Mesenchymal stem cell (in vitro differentiated cells and primary cell): Measurements from ENCODE around the gene TRIO.

Experiments used
- DNase-seq: peaks from one replicate; pipeline ENCODE4 v3.0.0-alpha.2; 2013
- H2AFZ ChIP-seq: one replicate; pipeline ENCODE4 v1.6.1; 2013; ENCODE audit warnings: low read depth, mild to moderate bottlenecking, control low read depth, inconsistent platforms, low read length, moderate library complexity
- H2AK5ac ChIP-seq: 2 replicates; pipeline ENCODE4 v1.6.1; 2013; ENCODE audit warnings: low read length, moderate library complexity, mild to moderate bottlenecking, inconsistent platforms; ENCODE audit not compliant: severe bottlenecking
- H2BK120ac ChIP-seq: one replicate; pipeline ENCODE4 v1.6.1; 2013; ENCODE audit warnings: low read depth, mild to moderate bottlenecking, inconsistent platforms, low read length, moderate library complexity
- H2BK12ac ChIP-seq, 2 experiments: one replicate each; pipeline ENCODE4 v1.6.1; 2013; ENCODE audit warnings: inconsistent platforms in 2 of 2, low read length in 2 of 2, mild to moderate bottlenecking in 2 of 2, moderate library complexity in 2 of 2, control low read depth in 1 of 2
- H2BK15ac ChIP-seq: one replicate; pipeline ENCODE4 v1.6.1; 2013; ENCODE audit warnings: mild to moderate bottlenecking, low read depth, inconsistent platforms; ENCODE audit not compliant: poor library complexity, severe bottlenecking
- H2BK5ac ChIP-seq: 2 replicates; pipeline ENCODE4 v1.6.1; 2013; ENCODE audit warnings: low read depth, mild to moderate bottlenecking, low read length, control low read depth, inconsistent platforms; ENCODE audit not compliant: poor library complexity, severe bottlenecking
- H3K14ac ChIP-seq, 2 experiments: one replicate each; pipeline ENCODE4 v1.6.1; 2013; ENCODE audit warnings: inconsistent platforms in 2 of 2, low read length in 2 of 2, control low read depth in 1 of 2, mild to moderate bottlenecking in 1 of 2, moderate library complexity in 1 of 2
- H3K18ac ChIP-seq, 2 experiments: one replicate each; pipeline ENCODE4 v1.6.1; 2013; ENCODE audit warnings: inconsistent platforms in 2 of 2, low read length in 2 of 2, control low read depth in 1 of 2, low read depth in 1 of 2, mild to moderate bottlenecking in 1 of 2
- H3K23ac ChIP-seq, 2 experiments: one replicate each; pipeline ENCODE4 v1.6.1; 2013; ENCODE audit warnings: inconsistent platforms in 2 of 2, low read length in 2 of 2, mild to moderate bottlenecking in 2 of 2, moderate library complexity in 2 of 2, control low read depth in 1 of 2
- H3K27ac ChIP-seq: 2 replicates; pipeline ENCODE4 v1.5.1; 2013; ENCODE audit warnings: mild to moderate bottlenecking, moderate library complexity, low read length, control low read depth, inconsistent platforms; ENCODE audit not compliant: poor library complexity, severe bottlenecking
- H3K27me3 ChIP-seq, 2 experiments: 2 replicates each; pipeline versions ENCODE4 v1.6.1 to v1.7.0; 2013; ENCODE audit warnings: low read length in 2 of 2, mild to moderate bottlenecking in 2 of 2, moderate library complexity in 2 of 2, control low read depth in 1 of 2, inconsistent platforms in 1 of 2; ENCODE audit not compliant: control insufficient read depth in 1 of 2, insufficient read depth in 1 of 2
- H3K36me3 ChIP-seq, 2 experiments: 2 replicates each; pipeline versions ENCODE4 v1.6.1 to v1.7.0; 2013; ENCODE audit warnings: low read length in 2 of 2, control low read depth in 1 of 2, inconsistent platforms in 1 of 2, low read depth in 1 of 2, mild to moderate bottlenecking in 1 of 2; ENCODE audit not compliant: insufficient read depth in 2 of 2, control insufficient read depth in 1 of 2
- H3K4ac ChIP-seq, 2 experiments: one replicate each; pipeline ENCODE4 v1.6.1; 2013; ENCODE audit warnings: inconsistent platforms in 2 of 2, low read length in 2 of 2, mild to moderate bottlenecking in 2 of 2, moderate library complexity in 2 of 2, control low read depth in 1 of 2, low read depth in 1 of 2
- H3K4me1 ChIP-seq: 2 replicates; pipeline ENCODE4 v1.6.1; 2013; ENCODE audit warnings: low read depth, low read length, control low read depth; ENCODE audit not compliant: control insufficient read depth, insufficient read depth
- H3K4me2 ChIP-seq: 2 replicates; pipeline ENCODE4 v1.6.1; 2013; ENCODE audit warnings: low read length, mild to moderate bottlenecking, inconsistent platforms; ENCODE audit not compliant: poor library complexity, severe bottlenecking
- H3K4me3 ChIP-seq, 2 experiments: 2 replicates each; pipeline versions ENCODE4 v1.5.1 to v1.7.0; 2013; ENCODE audit warnings: low read length in 2 of 2, mild to moderate bottlenecking in 2 of 2, control low read depth in 1 of 2, low read depth in 1 of 2; ENCODE audit not compliant: insufficient read depth in 1 of 2
- H3K79me1 ChIP-seq: replicated peaks from 2 replicates; pipeline ENCODE4 v1.6.1; 2013; ENCODE audit warnings: mild to moderate bottlenecking, control low read depth, low read length, inconsistent platforms; ENCODE audit not compliant: poor library complexity, severe bottlenecking
- H3K9ac ChIP-seq: 2 replicates; pipeline ENCODE4 v1.7.0; 2013; ENCODE audit warnings: mild to moderate bottlenecking, low read length, moderate library complexity
- H3K9me3 ChIP-seq: 2 replicates; pipeline ENCODE4 v1.7.0; 2013; ENCODE audit warnings: mild to moderate bottlenecking, low read length; ENCODE audit not compliant: control insufficient read depth
- H4K8ac ChIP-seq: one replicate; pipeline ENCODE4 v1.6.1; 2013; ENCODE audit warnings: inconsistent platforms, mild to moderate bottlenecking, low read length, moderate library complexity
- H4K91ac ChIP-seq: one replicate; pipeline ENCODE4 v1.6.1; 2013; ENCODE audit warnings: mild to moderate bottlenecking, low read length, inconsistent platforms
- WGBS: methylation state at CpG from one replicate; pipeline ENCODE4 v1.1.7; 2013; ENCODE audit warnings: mixed read lengths; 5-methylcytosine and 5-hydroxymethylcytosine counted together

The TRIO gene

GRCh38 chr5:14250748-14251701 lies 107.9 kb downstream of the TRIO start:
- H3K23ac ChIP-seq, result no peak overlapping the region
- H3K4ac ChIP-seq, result no peak overlapping the region
- 88% methylated on average over 5 of the region's 11 CpGs for WGBS
- no peaks in the 10 kb centered on the region for H3K27me3 ChIP-seq
- H2BK5ac ChIP-seq, result no peak overlapping the region
- no peak overlapping the region for H3K14ac ChIP-seq
- H3K27ac ChIP-seq, result no peak overlapping the region
- no peak overlapping the region for H2AFZ ChIP-seq
- peaks cover 30% of the 10 kb centered on the region for H3K4me1 ChIP-seq
- peaks cover 12% of the 10 kb centered on the region for H3K9me3 ChIP-seq
- no peak for DNase-seq
- no peak overlapping the region for H4K8ac ChIP-seq
- peak overlapping the region in 1 of 2 experiments; percentile 1 for H2BK12ac ChIP-seq
- H3K4me3 ChIP-seq, result peak overlapping the region in 1 of 2 experiments; percentile 55
- H3K9ac ChIP-seq, result peak overlapping the region; percentile 75
- no peak overlapping the region for H2BK120ac ChIP-seq
- no peak overlapping the region for H3K4me2 ChIP-seq
- peaks cover 11 to 19% of the 10 kb centered on the region in 2 experiments for H3K36me3 ChIP-seq
- H4K91ac ChIP-seq, result no peak overlapping the region
- H3K18ac ChIP-seq, result no peak overlapping the region
- no peaks in the 10 kb centered on the region for H3K79me1 ChIP-seq
- no peak overlapping the region for H2BK15ac ChIP-seq
- no peak overlapping the region for H2AK5ac ChIP-seq

GRCh38 chr5:14251733-14252132 lies 108.6 kb downstream of the TRIO start:
- DNase-seq, result no peak
- no peak overlapping the region for H3K14ac ChIP-seq
- H3K4me2 ChIP-seq, result no peak overlapping the region
- H3K27ac ChIP-seq, result no peak overlapping the region
- no peaks in the 10 kb centered on the region for H3K79me1 ChIP-seq
- H4K91ac ChIP-seq, result no peak overlapping the region
- H4K8ac ChIP-seq, result no peak overlapping the region
- no peak overlapping the region for H2BK12ac ChIP-seq
- H3K23ac ChIP-seq, result no peak overlapping the region
- H3K18ac ChIP-seq, result no peak overlapping the region
- H2BK5ac ChIP-seq, result no peak overlapping the region
- H3K27me3 ChIP-seq, result no peaks in the 10 kb centered on the region
- no peak overlapping the region for H2BK120ac ChIP-seq
- H2AK5ac ChIP-seq, result no peak overlapping the region
- no peak overlapping the region for H3K4me3 ChIP-seq
- H3K9ac ChIP-seq, result no peak overlapping the region
- H2AFZ ChIP-seq, result no peak overlapping the region
- peaks cover 25% of the 10 kb centered on the region for H3K4me1 ChIP-seq
- peaks cover 18 to 20% of the 10 kb centered on the region in 2 experiments for H3K36me3 ChIP-seq
- H2BK15ac ChIP-seq, result no peak overlapping the region
- H3K9me3 ChIP-seq, result peaks cover 19% of the 10 kb centered on the region
- no peak overlapping the region for H3K4ac ChIP-seq

- no peak for DNase-seq
Measured at GRCh38 chr5:14252793-14253192, 109.7 kb downstream of the TRIO start.

GRCh38 chr5:14254686-14255085 lies 111.5 kb downstream of the TRIO start:
- 100% methylated on average over 1 of the region's 2 CpGs for WGBS

More at GRCh38 chr5:14252793-14253192, 109.7 kb downstream of the TRIO start:
- no peak overlapping the region for H2AFZ ChIP-seq
- H3K4me3 ChIP-seq, result no peak overlapping the region
- 93% methylated on average over 3 of the region's 4 CpGs for WGBS
- no peak overlapping the region for H3K14ac ChIP-seq
- no peak overlapping the region for H4K8ac ChIP-seq
- H3K9me3 ChIP-seq, result peaks cover 25% of the 10 kb centered on the region
- no peak overlapping the region for H2BK120ac ChIP-seq
- peaks cover 24% of the 10 kb centered on the region for H3K4me1 ChIP-seq
- H3K23ac ChIP-seq, result no peak overlapping the region
- no peak overlapping the region for H2BK15ac ChIP-seq
- H3K36me3 ChIP-seq, result peaks cover 23 to 25% of the 10 kb centered on the region in 2 experiments
- H2BK12ac ChIP-seq, result no peak overlapping the region
- H2AK5ac ChIP-seq, result no peak overlapping the region
- H3K4ac ChIP-seq, result no peak overlapping the region
- H2BK5ac ChIP-seq, result no peak overlapping the region
- H3K18ac ChIP-seq, result no peak overlapping the region
- H3K79me1 ChIP-seq, result no peaks in the 10 kb centered on the region
- H3K27me3 ChIP-seq, result no peaks in the 10 kb centered on the region
- H4K91ac ChIP-seq, result no peak overlapping the region
- no peak overlapping the region for H3K27ac ChIP-seq
- H3K4me2 ChIP-seq, result no peak overlapping the region
- H3K9ac ChIP-seq, result no peak overlapping the region

More at GRCh38 chr5:14254686-14255085, 111.5 kb downstream of the TRIO start:
- Histone ChIP-seq H2BK15ac (no peak overlapping the region), H3K27me3 (no peaks in the 10 kb centered on the region), H3K4me3 (no peak overlapping the region), H3K14ac (no peak overlapping the region), H3K4me2 (no peak overlapping the region), H3K23ac (no peak overlapping the region), H4K8ac (no peak overlapping the region), H2BK12ac (no peak overlapping the region), H4K91ac (no peak overlapping the region), H3K18ac (no peak overlapping the region), H2BK5ac (no peak overlapping the region), H3K4me1 (peaks cover 27% of the 10 kb centered on the region), H3K36me3 (peaks cover 26 to 33% of the 10 kb centered on the region in 2 experiments), H2BK120ac (no peak overlapping the region), H3K9ac (no peak overlapping the region), H3K79me1 (no peaks in the 10 kb centered on the region), H3K9me3 (peaks cover 25% of the 10 kb centered on the region), H2AK5ac (no peak overlapping the region), H3K4ac (no peak overlapping the region), H2AFZ (no peak overlapping the region), H3K27ac (no peak overlapping the region)
- no peak for DNase-seq
